ENCODE data around the gene PHLDA2. TPM values are rescaled to one million over a fixed set of nuclear protein-coding genes. Genes with fewer than 3 reads are reported as not detected.

The PHLDA2 gene
- total RNA-seq, 1 experiment from 2014 or later: 309 TPM

GRCh38 chr11:2881076-2881980, 47.9 kb downstream of the PHLDA2 start:
- CTCF ChIA-PET: interaction anchor here (0.9 to 13.7 kb wide), 2 partner anchors 21 to 348 kb away, joined by 3 to 337 read pairs; a partner anchor contains a TSS
- ATAC-seq: no peak
- no peak overlapping the region for H3K27ac ChIP-seq (ENCODE audit: low read depth, low read length)
- TF ChIP-seq ZBTB33 (IDR thresholded peaks at IDR 0.05; ENCODE audit: extremely low read depth, insufficient replicate concordance, low read length): no peak
- TF ChIP-seq SRF (IDR thresholded peaks at IDR 0.05; ENCODE audit: low read depth): no peak
- no peak for TF ChIP-seq CEBPB (IDR thresholded peaks at IDR 0.05; ENCODE audit: low read depth)
- no peak for TF ChIP-seq RAD21 (IDR thresholded peaks at IDR 0.05; ENCODE audit: low read depth)
- TF ChIP-seq POLR2AphosphoS5 (IDR thresholded peaks at IDR 0.05; ENCODE audit: low read depth, low read length): no peak
- H3K79me2 ChIP-seq (ENCODE audit: insufficient read depth, low read length): no peaks in the 10 kb centered on the region
- intact Hi-C loops (cut with micrococcal nuclease): no loop called here
- no peak overlapping the region for H3K4me2 ChIP-seq (ENCODE audit: low read length)
- BruUV-seq (replicated peaks): no TSS peak
- RAD21 ChIA-PET (ENCODE audit: low non-redundant PET in 1 of 2, low total read pairs in 2 of 2, uncharacterized antibody in 2 of 2, unreplicated experiment in 2 of 2): no interaction called here
- H3K4me1 ChIP-seq (ENCODE audit: control insufficient read depth in 1 of 2, insufficient read depth in 2 of 2, low read length in 2 of 2): peaks cover 0 to 23% of the 10 kb centered on the region in 2 experiments; a peak in 2 of 4 replicates
- no peaks in the 10 kb centered on the region for H3K9me2 ChIP-seq (ENCODE audit: insufficient read depth)
- no peaks in the 10 kb centered on the region for H4K20me1 ChIP-seq (ENCODE audit: insufficient read depth)
- POLR2A ChIA-PET: no interaction called here
- no peak for DNase-seq (ENCODE audit: low read depth, low spot score)
- no peaks in the 10 kb centered on the region for H3K27me3 ChIP-seq (ENCODE audit: insufficient read depth, low read length)
- H2AFZ ChIP-seq (ENCODE audit: low read depth, low read length, poor library complexity, severe bottlenecking): no peak overlapping the region
- no peak overlapping the region for H3K9ac ChIP-seq (ENCODE audit: low read length)
- H3K36me3 ChIP-seq (ENCODE audit: control insufficient read depth in 1 of 2, insufficient read depth in 2 of 2, low read length in 2 of 2): no peaks in the 10 kb centered on the region
- peaks cover 0 to 8% of the 10 kb centered on the region in 2 experiments; a peak in 1 of 4 replicates for H3K9me3 ChIP-seq (ENCODE audit: control insufficient read depth in 1 of 2, insufficient read depth in 1 of 2, low read depth in 1 of 2, low read length in 2 of 2)
- no peak overlapping the region for H3K4me3 ChIP-seq (replicated peaks in 1 of 2; ENCODE audit: low read depth in 1 of 2, low read length in 2 of 2)

DNA sequence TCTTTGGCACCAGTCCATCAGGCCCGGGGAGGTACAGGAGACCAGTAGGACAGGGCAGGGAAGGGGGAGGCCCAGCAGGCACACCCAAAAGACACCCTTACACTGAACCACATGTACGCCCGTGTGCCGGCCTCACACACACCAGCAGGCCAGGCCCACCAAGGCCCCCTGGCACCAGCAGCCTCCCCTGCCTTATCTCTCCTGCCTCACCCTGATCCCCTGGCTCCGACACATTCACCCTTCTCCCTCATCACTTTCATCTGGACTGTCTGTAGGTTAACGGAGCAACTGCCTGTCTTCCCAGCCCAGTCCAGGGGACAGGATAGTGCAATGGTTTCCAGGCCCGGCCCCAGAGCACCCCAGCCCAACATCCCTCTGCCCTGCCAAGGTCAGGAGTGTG, 48.6 kb downstream of the PHLDA2 start:
- no peaks in the 10 kb centered on the region for H4K20me1 ChIP-seq (ENCODE audit: insufficient read depth)
- peaks cover 0 to 21% of the 10 kb centered on the region in 2 experiments; a peak in 2 of 4 replicates for H3K4me1 ChIP-seq (ENCODE audit: control insufficient read depth in 1 of 2, insufficient read depth in 2 of 2, low read length in 2 of 2)
- ChIA-PET POLR2A (no interaction called here), CTCF (interaction anchor here (0.9 to 13.7 kb wide), 2 partner anchors 22 to 348 kb away, joined by 3 to 337 read pairs; a partner anchor contains a TSS), RAD21 (ENCODE audit: low non-redundant PET in 1 of 2, low total read pairs in 2 of 2, uncharacterized antibody in 2 of 2, unreplicated experiment in 2 of 2) (no interaction called here)
- H2AFZ ChIP-seq (ENCODE audit: low read depth, low read length, poor library complexity, severe bottlenecking): no peak overlapping the region
- no peaks in the 10 kb centered on the region for H3K36me3 ChIP-seq (ENCODE audit: control insufficient read depth in 1 of 2, insufficient read depth in 2 of 2, low read length in 2 of 2)
- no peak overlapping the region for H3K9ac ChIP-seq (ENCODE audit: low read length)
- H3K9me3 ChIP-seq (ENCODE audit: control insufficient read depth in 1 of 2, insufficient read depth in 1 of 2, low read depth in 1 of 2, low read length in 2 of 2): peaks cover 0 to 8% of the 10 kb centered on the region in 2 experiments; a peak in 1 of 4 replicates
- H3K4me2 ChIP-seq (ENCODE audit: low read length): no peak overlapping the region
- no peaks in the 10 kb centered on the region for H3K9me2 ChIP-seq (ENCODE audit: insufficient read depth)
- ATAC-seq (no peak), DNase-seq (ENCODE audit: low read depth, low spot score) (no peak)
- TF ChIP-seq RAD21 (IDR thresholded peaks at IDR 0.05; ENCODE audit: low read depth) (no peak), SRF (IDR thresholded peaks at IDR 0.05; ENCODE audit: low read depth) (no peak), SIN3A (IDR thresholded peaks at IDR 0.05; ENCODE audit: low read depth) (no peak), ZFX (IDR thresholded peaks at IDR 0.05) (no peak), ZNF274 (IDR thresholded peaks at IDR 0.05; ENCODE audit: low read depth, low read length) (no peak), CEBPB (IDR thresholded peaks at IDR 0.05; ENCODE audit: low read depth) (no peak)
- no peak overlapping the region for H3K4me3 ChIP-seq (replicated peaks in 1 of 2; ENCODE audit: low read depth in 1 of 2, low read length in 2 of 2)
- H3K27ac ChIP-seq (ENCODE audit: low read depth, low read length): no peak overlapping the region
- BruUV-seq (replicated peaks): no TSS peak
- H3K79me2 ChIP-seq (ENCODE audit: insufficient read depth, low read length): no peaks in the 10 kb centered on the region
- intact Hi-C loops (cut with micrococcal nuclease): no loop called here
- H3K27me3 ChIP-seq (ENCODE audit: insufficient read depth, low read length): no peaks in the 10 kb centered on the region
